ENCODE measurements around the gene NFATC2.

The NFATC2 gene

GRCh38 chr20:51583073-51583472 lies 40.6 kb upstream of the NFATC2 start:
- Histone ChIP-seq H4K20me1 (ENCODE audit: insufficient read depth, low read length, poor library complexity, severe bottlenecking) (no peaks in the 10 kb centered on the region), H3K4me2 (ENCODE audit: low read depth, low read length, poor library complexity, severe bottlenecking) (no peak overlapping the region), H3K4me3 (ENCODE audit: low read length, poor library complexity, severe bottlenecking) (no peak overlapping the region), H3K27me3 (ENCODE audit: insufficient read depth, low read length, poor library complexity, severe bottlenecking) (no peaks in the 10 kb centered on the region), H3K9ac (ENCODE audit: low read depth, low read length, poor library complexity, severe bottlenecking) (no peak overlapping the region), H3K79me2 (ENCODE audit: insufficient read depth, low read length) (no peaks in the 10 kb centered on the region), H3F3A (ENCODE audit: low read depth) (no peaks in the 10 kb centered on the region), H3K9me2 (replicated peaks; ENCODE audit: low read depth, low read length) (no peaks in the 10 kb centered on the region), H3K9me3 (ENCODE audit: insufficient read depth, low read depth, low read length) (no peaks in the 10 kb centered on the region), H3K36me3 (ENCODE audit: insufficient read depth, low read length) (no peaks in the 10 kb centered on the region), H3K4me1 (ENCODE audit: insufficient read depth, low read length, poor library complexity, severe bottlenecking) (peaks cover 10% of the 10 kb centered on the region), H2AFZ (ENCODE audit: low read length) (no peak overlapping the region)
- TF ChIP-seq EZH2phosphoT487 (IDR thresholded peaks at IDR 0.05; ENCODE audit: borderline replicate concordance) = no peak
- TF ChIP-seq, protein P1, sequence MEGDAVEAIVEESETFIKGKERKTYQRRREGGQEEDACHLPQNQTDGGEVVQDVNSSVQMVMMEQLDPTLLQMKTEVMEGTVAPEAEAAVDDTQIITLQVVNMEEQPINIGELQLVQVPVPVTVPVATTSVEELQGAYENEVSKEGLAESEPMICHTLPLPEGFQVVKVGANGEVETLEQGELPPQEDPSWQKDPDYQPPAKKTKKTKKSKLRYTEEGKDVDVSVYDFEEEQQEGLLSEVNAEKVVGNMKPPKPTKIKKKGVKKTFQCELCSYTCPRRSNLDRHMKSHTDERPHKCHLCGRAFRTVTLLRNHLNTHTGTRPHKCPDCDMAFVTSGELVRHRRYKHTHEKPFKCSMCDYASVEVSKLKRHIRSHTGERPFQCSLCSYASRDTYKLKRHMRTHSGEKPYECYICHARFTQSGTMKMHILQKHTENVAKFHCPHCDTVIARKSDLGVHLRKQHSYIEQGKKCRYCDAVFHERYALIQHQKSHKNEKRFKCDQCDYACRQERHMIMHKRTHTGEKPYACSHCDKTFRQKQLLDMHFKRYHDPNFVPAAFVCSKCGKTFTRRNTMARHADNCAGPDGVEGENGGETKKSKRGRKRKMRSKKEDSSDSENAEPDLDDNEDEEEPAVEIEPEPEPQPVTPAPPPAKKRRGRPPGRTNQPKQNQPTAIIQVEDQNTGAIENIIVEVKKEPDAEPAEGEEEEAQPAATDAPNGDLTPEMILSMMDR (conservative IDR thresholded peaks at IDR 0.05; ENCODE audit: low read length) = no peak

- H3K4me3 ChIP-seq (ENCODE audit: low read length, poor library complexity, severe bottlenecking) = no peak overlapping the region
- H3K4me2 ChIP-seq (ENCODE audit: low read depth, low read length, poor library complexity, severe bottlenecking) = no peak overlapping the region
- H3K9me3 ChIP-seq (ENCODE audit: insufficient read depth, low read depth, low read length) = no peaks in the 10 kb centered on the region
- TF ChIP-seq EZH2phosphoT487 (IDR thresholded peaks at IDR 0.05; ENCODE audit: borderline replicate concordance) = no peak
- TF ChIP-seq, protein P1 (conservative IDR thresholded peaks at IDR 0.05; ENCODE audit: low read length) = no peak
- no peaks in the 10 kb centered on the region for H3K9me2 ChIP-seq (replicated peaks; ENCODE audit: low read depth, low read length)
- H4K20me1 ChIP-seq (ENCODE audit: insufficient read depth, low read length, poor library complexity, severe bottlenecking) = no peaks in the 10 kb centered on the region
- no peaks in the 10 kb centered on the region for H3K36me3 ChIP-seq (ENCODE audit: insufficient read depth, low read length)
- no peaks in the 10 kb centered on the region for H3K27me3 ChIP-seq (ENCODE audit: insufficient read depth, low read length, poor library complexity, severe bottlenecking)
- H3F3A ChIP-seq (ENCODE audit: low read depth) = no peaks in the 10 kb centered on the region
- H2AFZ ChIP-seq (ENCODE audit: low read length) = no peak overlapping the region
- peaks cover 10% of the 10 kb centered on the region for H3K4me1 ChIP-seq (ENCODE audit: insufficient read depth, low read length, poor library complexity, severe bottlenecking)
- no peak overlapping the region for H3K9ac ChIP-seq (ENCODE audit: low read depth, low read length, poor library complexity, severe bottlenecking)
- no peaks in the 10 kb centered on the region for H3K79me2 ChIP-seq (ENCODE audit: insufficient read depth, low read length)
Measured at GRCh38 chr20:51581571-51581970, 39.1 kb upstream of the NFATC2 start.

DNA sequence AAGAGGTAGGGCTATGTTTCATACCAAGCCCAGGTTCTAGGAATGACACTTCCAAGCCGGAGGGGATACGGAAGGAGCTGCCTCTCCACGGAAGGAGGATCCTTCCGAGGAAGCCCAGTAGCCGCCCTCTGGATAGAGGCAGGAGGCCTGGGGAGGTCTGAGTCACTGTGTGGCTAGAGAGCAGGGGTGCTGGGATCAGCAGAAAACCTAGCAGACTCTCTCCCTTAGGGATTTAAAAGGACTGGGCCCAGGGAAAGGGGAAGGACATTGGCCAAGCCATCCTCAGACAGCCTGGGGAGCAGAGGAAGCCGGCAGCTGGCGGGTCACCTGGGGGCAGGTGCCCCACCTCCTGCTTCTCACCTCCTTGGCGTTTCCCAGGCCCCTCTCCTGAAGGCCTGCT lies 36.6 kb upstream of the NFATC2 start:
- H3K9me2 ChIP-seq (replicated peaks; ENCODE audit: low read depth, low read length) = no peaks in the 10 kb centered on the region
- H3K4me3 ChIP-seq (ENCODE audit: low read length, poor library complexity, severe bottlenecking) = no peak overlapping the region
- no peaks in the 10 kb centered on the region for H3K79me2 ChIP-seq (ENCODE audit: insufficient read depth, low read length)
- H3K9ac ChIP-seq (ENCODE audit: low read depth, low read length, poor library complexity, severe bottlenecking) = no peak overlapping the region
- no peak overlapping the region for H2AFZ ChIP-seq (ENCODE audit: low read length)
- no peaks in the 10 kb centered on the region; the same call in 1 of the 2 replicates for H3K9me3 ChIP-seq (ENCODE audit: insufficient read depth, low read depth, low read length)
- no peaks in the 10 kb centered on the region for H4K20me1 ChIP-seq (ENCODE audit: insufficient read depth, low read length, poor library complexity, severe bottlenecking)
- no peaks in the 10 kb centered on the region for H3K4me1 ChIP-seq (ENCODE audit: insufficient read depth, low read length, poor library complexity, severe bottlenecking)
- TF ChIP-seq, protein P1 (conservative IDR thresholded peaks at IDR 0.05; ENCODE audit: low read length) = no peak
- no peak for TF ChIP-seq EZH2phosphoT487 (IDR thresholded peaks at IDR 0.05; ENCODE audit: borderline replicate concordance)
- no peaks in the 10 kb centered on the region for H3K27me3 ChIP-seq (ENCODE audit: insufficient read depth, low read length, poor library complexity, severe bottlenecking)
- H3F3A ChIP-seq (ENCODE audit: low read depth) = no peaks in the 10 kb centered on the region
- no peak overlapping the region for H3K4me2 ChIP-seq (ENCODE audit: low read depth, low read length, poor library complexity, severe bottlenecking)
- no peaks in the 10 kb centered on the region for H3K36me3 ChIP-seq (ENCODE audit: insufficient read depth, low read length)
